ENCODE data around the gene KANSL1. TPM values are rescaled to one million over a fixed set of nuclear protein-coding genes. Genes with fewer than 3 reads are reported as not detected.
"Not testable (repeated sequence)": the region's sequence is repeated elsewhere in the genome, so short reads cannot be mapped to it uniquely, and the experiment has no call there.

Gene KANSL1
- total RNA-seq, 1 donor from 2014 or later = 122 TPM

- Histone ChIP-seq H3K9me3 (no peaks in the 10 kb centered on the region), H3K36me3 (peaks cover 0 to 3% of the 10 kb centered on the region in 2 donors), H3K27ac (no peak overlapping the region), H3K27me3 (no peaks in the 10 kb centered on the region), H3K4me1 (no peaks in the 10 kb centered on the region), H3K4me3 (no peak overlapping the region)
- intact Hi-C loops (cut with DNase I) = no loop called here
- no peak for DNase-seq (ENCODE audit: extremely low spot score in 2 of 2)
- TF ChIP-seq CTCF (IDR thresholded peaks at IDR 0.05) (no peak), POLR2A (IDR thresholded peaks at IDR 0.05) (no peak), POLR2AphosphoS5 (IDR thresholded peaks at IDR 0.05; ENCODE audit: insufficient read depth in 1 of 2, low read depth in 1 of 2) (no peak)
Measured at GRCh38 chr17:46023783-46024388, 169.3 kb downstream of the KANSL1 start.

GRCh38 chr17:46023366-46023765 lies 169.9 kb downstream of the KANSL1 start:
- H3K27me3 ChIP-seq; DNase-seq (ENCODE audit: extremely low spot score in 2 of 2); H3K9me3 ChIP-seq; H3K36me3 ChIP-seq; H3K4me1 ChIP-seq; H3K4me3 ChIP-seq; H3K27ac ChIP-seq; intact Hi-C loops (cut with DNase I): not testable (repeated sequence)

- H3K27me3 ChIP-seq = no peaks in the 10 kb centered on the region
Measured at GRCh38 chr17:46020998-46021397, 172.2 kb downstream of the KANSL1 start.

GRCh38 chr17:46020023-46020761 lies 173.0 kb downstream of the KANSL1 start:
- Histone ChIP-seq H3K9me3 (no peaks in the 10 kb centered on the region), H3K4me1 (no peaks in the 10 kb centered on the region), H3K4me3 (no peak overlapping the region), H3K27me3 (no peaks in the 10 kb centered on the region), H3K27ac (no peak overlapping the region), H3K36me3 (no peaks in the 10 kb centered on the region)
- intact Hi-C loops (cut with DNase I) = no loop called here
- DNase-seq (ENCODE audit: extremely low spot score in 2 of 2) = no peak
- no peak for TF ChIP-seq CTCF (IDR thresholded peaks at IDR 0.05)
- no peak for TF ChIP-seq POLR2A (IDR thresholded peaks at IDR 0.05)
- TF ChIP-seq POLR2AphosphoS5 (IDR thresholded peaks at IDR 0.05; ENCODE audit: insufficient read depth in 1 of 2, low read depth in 1 of 2) = no peak

More at GRCh38 chr17:46020998-46021397, 172.2 kb downstream of the KANSL1 start:
- H3K9me3 ChIP-seq = no peaks in the 10 kb centered on the region
- no peak for DNase-seq (ENCODE audit: extremely low spot score in 2 of 2)
- intact Hi-C loops (cut with DNase I) = no loop called here
- no peaks in the 10 kb centered on the region for H3K36me3 ChIP-seq
- no peak for TF ChIP-seq POLR2A (IDR thresholded peaks at IDR 0.05)
- no peak overlapping the region for H3K4me3 ChIP-seq
- H3K4me1 ChIP-seq = no peaks in the 10 kb centered on the region
- H3K27ac ChIP-seq = no peak overlapping the region

- H3K4me1 ChIP-seq; H3K9me3 ChIP-seq; H3K4me3 ChIP-seq; H3K27ac ChIP-seq; intact Hi-C loops (cut with DNase I); H3K27me3 ChIP-seq; DNase-seq (ENCODE audit: extremely low spot score in 2 of 2); H3K36me3 ChIP-seq: not testable (repeated sequence)
Measured at GRCh38 chr17:46019408-46019925, 173.8 kb downstream of the KANSL1 start.

- Histone ChIP-seq H3K4me3 (no peak overlapping the region), H3K27ac (no peak overlapping the region), H3K27me3 (no peaks in the 10 kb centered on the region), H3K4me1 (peaks cover 12% of the 10 kb centered on the region), H3K9me3 (no peaks in the 10 kb centered on the region), H3K36me3 (no peaks in the 10 kb centered on the region)
- DNase-seq (ENCODE audit: extremely low spot score in 2 of 2) = no peak
- intact Hi-C loops (cut with DNase I) = no loop called here
- no peak for TF ChIP-seq POLR2AphosphoS5 (IDR thresholded peaks at IDR 0.05; ENCODE audit: insufficient read depth in 1 of 2, low read depth in 1 of 2)
- TF ChIP-seq POLR2A (IDR thresholded peaks at IDR 0.05) = no peak
- TF ChIP-seq CTCF (IDR thresholded peaks at IDR 0.05) = no peak
Measured at GRCh38 chr17:46013502-46014165, 179.6 kb downstream of the KANSL1 start.

Measured in vagina (tissue), 2 donors.